ENCODE measurements around the gene ERGIC3.
"Not testable (repeated sequence)": the region's sequence is repeated elsewhere in the genome, so short reads cannot be mapped to it uniquely, and the experiment has no call there.

Gene ERGIC3

DNA sequence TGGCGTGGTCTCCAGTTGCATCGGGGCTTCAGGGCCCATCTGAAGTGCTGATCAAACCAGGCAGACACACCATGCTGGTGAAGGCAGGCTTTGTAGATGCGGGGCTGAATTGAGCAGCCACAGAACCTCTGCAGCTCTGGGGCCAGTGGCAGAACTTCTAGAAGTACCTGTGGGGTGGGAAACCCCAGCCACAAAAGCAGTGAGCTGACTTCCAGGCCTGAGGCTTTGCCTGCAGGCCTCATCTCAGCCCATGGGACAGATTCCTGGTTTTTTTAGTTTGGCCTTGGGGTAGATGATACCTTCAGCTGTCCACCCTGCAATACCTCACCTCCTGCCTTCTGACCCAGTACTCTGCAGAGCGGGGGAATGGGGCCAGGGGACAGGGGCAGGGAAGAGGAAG lies 26.5 kb upstream of the ERGIC3 start:
- no peak for ATAC-seq
- TF ChIP-seq RARB (CRISPR knock-in tag; IDR thresholded peaks at IDR 0.05): no peak

DNA sequence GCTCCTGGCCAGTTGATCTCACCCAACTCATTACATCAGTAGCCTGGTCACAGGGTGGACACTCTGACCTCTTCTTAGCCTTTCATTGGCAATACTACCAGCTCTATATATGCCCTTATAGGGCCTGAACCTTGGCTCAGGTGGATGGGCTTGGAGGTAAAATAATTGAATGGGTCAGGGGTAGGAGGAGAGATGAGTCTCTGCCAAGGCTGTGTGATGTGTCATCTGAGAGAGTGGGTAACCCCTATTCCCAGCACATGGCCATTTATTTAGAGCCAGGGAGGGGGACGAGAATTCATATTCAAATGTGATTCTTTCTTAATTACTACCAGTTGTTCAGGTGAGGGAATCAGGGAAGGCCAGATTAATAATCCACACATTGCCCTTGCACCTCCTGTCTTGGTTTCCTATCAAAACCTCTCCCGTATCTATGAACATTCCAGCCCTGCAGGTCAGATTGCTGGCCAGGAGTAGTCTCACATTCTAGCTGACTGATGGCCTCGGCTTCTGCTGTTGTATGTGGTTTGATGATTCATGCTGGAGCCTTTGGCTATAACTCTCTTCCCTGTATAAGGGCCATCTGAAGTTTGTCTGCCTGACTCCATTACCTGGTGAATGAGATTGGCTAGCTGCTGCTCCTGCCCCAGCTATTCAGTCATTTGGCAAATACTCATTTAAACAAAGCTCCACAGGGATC lies 25.8 kb upstream of the ERGIC3 start:
- TF ChIP-seq ZNF70 (CRISPR knock-in tag; IDR thresholded peaks at IDR 0.05): no peak
- TF ChIP-seq ZNF8 (CRISPR knock-in tag; IDR thresholded peaks at IDR 0.05): no peak
- no peak for TF ChIP-seq SNAI2 (CRISPR knock-in tag; IDR thresholded peaks at IDR 0.05)
- TF ChIP-seq ZC3H10 (CRISPR knock-in tag; IDR thresholded peaks at IDR 0.05): no peak
- TF ChIP-seq ZFP30 (CRISPR knock-in tag; IDR thresholded peaks at IDR 0.05): no peak
- no peak for TF ChIP-seq CSRNP3 (CRISPR knock-in tag; IDR thresholded peaks at IDR 0.05)
- TF ChIP-seq ZFP3 (CRISPR knock-in tag; IDR thresholded peaks at IDR 0.05): no peak
- no peak for TF ChIP-seq PPARA (CRISPR knock-in tag; IDR thresholded peaks at IDR 0.05; ENCODE audit: borderline replicate concordance)
- TF ChIP-seq, protein P1, sequence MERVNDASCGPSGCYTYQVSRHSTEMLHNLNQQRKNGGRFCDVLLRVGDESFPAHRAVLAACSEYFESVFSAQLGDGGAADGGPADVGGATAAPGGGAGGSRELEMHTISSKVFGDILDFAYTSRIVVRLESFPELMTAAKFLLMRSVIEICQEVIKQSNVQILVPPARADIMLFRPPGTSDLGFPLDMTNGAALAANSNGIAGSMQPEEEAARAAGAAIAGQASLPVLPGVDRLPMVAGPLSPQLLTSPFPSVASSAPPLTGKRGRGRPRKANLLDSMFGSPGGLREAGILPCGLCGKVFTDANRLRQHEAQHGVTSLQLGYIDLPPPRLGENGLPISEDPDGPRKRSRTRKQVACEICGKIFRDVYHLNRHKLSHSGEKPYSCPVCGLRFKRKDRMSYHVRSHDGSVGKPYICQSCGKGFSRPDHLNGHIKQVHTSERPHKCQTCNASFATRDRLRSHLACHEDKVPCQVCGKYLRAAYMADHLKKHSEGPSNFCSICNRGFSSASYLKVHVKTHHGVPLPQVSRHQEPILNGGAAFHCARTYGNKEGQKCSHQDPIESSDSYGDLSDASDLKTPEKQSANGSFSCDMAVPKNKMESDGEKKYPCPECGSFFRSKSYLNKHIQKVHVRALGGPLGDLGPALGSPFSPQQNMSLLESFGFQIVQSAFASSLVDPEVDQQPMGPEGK (CRISPR knock-in tag; IDR thresholded peaks at IDR 0.05; ENCODE audit: borderline replicate concordance): no peak
- TF ChIP-seq TSHZ2 (CRISPR knock-in tag; IDR thresholded peaks at IDR 0.05): no peak
- no peak for TF ChIP-seq ARNTL (CRISPR knock-in tag; IDR thresholded peaks at IDR 0.05; ENCODE audit: borderline replicate concordance, low read depth)
- TF ChIP-seq ZNF565 (CRISPR knock-in tag; conservative IDR thresholded peaks at IDR 0.05; ENCODE audit: low read depth): no peak
- TF ChIP-seq, protein P2, sequence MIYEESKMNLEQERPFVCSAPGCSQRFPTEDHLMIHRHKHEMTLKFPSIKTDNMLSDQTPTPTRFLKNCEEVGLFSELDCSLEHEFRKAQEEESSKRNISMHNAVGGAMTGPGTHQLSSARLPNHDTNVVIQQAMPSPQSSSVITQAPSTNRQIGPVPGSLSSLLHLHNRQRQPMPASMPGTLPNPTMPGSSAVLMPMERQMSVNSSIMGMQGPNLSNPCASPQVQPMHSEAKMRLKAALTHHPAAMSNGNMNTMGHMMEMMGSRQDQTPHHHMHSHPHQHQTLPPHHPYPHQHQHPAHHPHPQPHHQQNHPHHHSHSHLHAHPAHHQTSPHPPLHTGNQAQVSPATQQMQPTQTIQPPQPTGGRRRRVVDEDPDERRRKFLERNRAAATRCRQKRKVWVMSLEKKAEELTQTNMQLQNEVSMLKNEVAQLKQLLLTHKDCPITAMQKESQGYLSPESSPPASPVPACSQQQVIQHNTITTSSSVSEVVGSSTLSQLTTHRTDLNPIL (CRISPR knock-in tag; IDR thresholded peaks at IDR 0.05; ENCODE audit: low read depth): no peak
- TF ChIP-seq TCF4 (CRISPR knock-in tag; IDR thresholded peaks at IDR 0.05; ENCODE audit: borderline replicate concordance): no peak
- ATAC-seq: peak; percentile 95

- TF ChIP-seq PPARA (CRISPR knock-in tag; IDR thresholded peaks at IDR 0.05; ENCODE audit: borderline replicate concordance): no peak
- no peak for TF ChIP-seq CSDC2 (CRISPR knock-in tag; IDR thresholded peaks at IDR 0.05)
- no peak for TF ChIP-seq TCF4 (CRISPR knock-in tag; IDR thresholded peaks at IDR 0.05; ENCODE audit: borderline replicate concordance)
- no peak for TF ChIP-seq ZFP3 (CRISPR knock-in tag; IDR thresholded peaks at IDR 0.05)
- TF ChIP-seq CSRNP3 (CRISPR knock-in tag; IDR thresholded peaks at IDR 0.05): no peak
- TF ChIP-seq, protein P1 (CRISPR knock-in tag; IDR thresholded peaks at IDR 0.05; ENCODE audit: borderline replicate concordance): no peak
- TF ChIP-seq SNAI2 (CRISPR knock-in tag; IDR thresholded peaks at IDR 0.05): no peak
- no peak for TF ChIP-seq ZFP30 (CRISPR knock-in tag; IDR thresholded peaks at IDR 0.05)
- no peak for TF ChIP-seq ZC3H10 (CRISPR knock-in tag; IDR thresholded peaks at IDR 0.05)
- no peak for TF ChIP-seq ZNF70 (CRISPR knock-in tag; IDR thresholded peaks at IDR 0.05)
- TF ChIP-seq TOX (CRISPR knock-in tag; IDR thresholded peaks at IDR 0.05; ENCODE audit: borderline replicate concordance): no peak
- no peak for TF ChIP-seq ESRRG (CRISPR knock-in tag; IDR thresholded peaks at IDR 0.05)
- no peak for TF ChIP-seq ISL1 (CRISPR knock-in tag; IDR thresholded peaks at IDR 0.05)
- TF ChIP-seq TSHZ2 (CRISPR knock-in tag; IDR thresholded peaks at IDR 0.05): no peak
- no peak for TF ChIP-seq BACH2 (CRISPR knock-in tag; IDR thresholded peaks at IDR 0.05; ENCODE audit: borderline replicate concordance)
- TF ChIP-seq ZNF8 (CRISPR knock-in tag; IDR thresholded peaks at IDR 0.05): no peak
- ATAC-seq: no peak; the same call in 2 of the 3 replicates
Measured at GRCh38 chr20:35517125-35517524, 24.8 kb upstream of the ERGIC3 start.

- ATAC-seq: not testable (repeated sequence)
Measured at GRCh38 chr20:35517767-35518166, 24.1 kb upstream of the ERGIC3 start.
